Breast epithelium (tissue), 4 donors: Measurements from ENCODE around the gene GCG. TPM values are rescaled to one million over a fixed set of nuclear protein-coding genes. Genes with fewer than 3 reads are reported as not detected.

Experiments
- DNase-seq, 2 donors: peaks; one replicate each; pipeline ENCODE4 v3.0.0-alpha.2; 2019; ENCODE audit warnings: low spot score in 2 of 2
- H3K27ac ChIP-seq, 2 donors: fragments of 200-600 bp; sonication (generic) in 1 of 2; one replicate each; pipeline ENCODE4 v1.5.1; 2016 to 2019; ENCODE audit warnings: mild to moderate bottlenecking in 1 of 2
- H3K27me3 ChIP-seq, 2 donors: fragments of 200-600 bp; sonication (generic) in 1 of 2; one replicate each; pipeline versions ENCODE4 v1.5.1 to v1.6.0; 2017 to 2019; ENCODE audit warnings: control low read depth in 1 of 2, mild to moderate bottlenecking in 1 of 2
- H3K36me3 ChIP-seq: fragments of 200-600 bp; one replicate; pipeline ENCODE4 v1.5.1; 2019
- H3K4me1 ChIP-seq, 2 donors: fragments of 200-600 bp; sonication (generic); one replicate each; pipeline ENCODE4 v1.5.1; 2016 to 2019; ENCODE audit warnings: control low read depth in 1 of 2
- H3K4me3 ChIP-seq, 3 donors: fragments of 200-600 bp; sonication (generic); 1 replicate in 2 of 3; 2 replicates in 1 of 3; pipeline ENCODE4 v1.5.1; 2016 to 2019; ENCODE audit warnings: mild to moderate bottlenecking in 3 of 3, moderate library complexity in 2 of 3
- H3K9me3 ChIP-seq, 2 donors: fragments of 200-600 bp; sonication (generic) in 1 of 2; one replicate each; pipeline ENCODE4 v1.5.1; 2016 to 2019; ENCODE audit warnings: control low read depth in 1 of 2
- POLR2A ChIP-seq: fragments of 450-650 bp; IDR thresholded peaks from one replicate; pipeline ENCODE4 v1.6.1; 2016; ENCODE audit warnings: antibody characterized with exemption, mild to moderate bottlenecking, moderate library complexity
- POLR2AphosphoS5 ChIP-seq, 3 donors: sonication (generic); formaldehyde crosslinking; IDR thresholded peaks; one replicate each; pipeline ENCODE4 v1.6.1; 2017; ENCODE audit warnings: antibody characterized with exemption in 3 of 3
- intact Hi-C: fragments of 100-400 bp; cut with DNase I; formaldehyde crosslinking; loops from one replicate; pipeline ENCODE4 v1.15.1; 2023; ENCODE audit warnings: low total_unique reads
- total RNA-seq, 3 donors: library from RNA; depleted of rRNA; stranded (reverse); fragments of >200 nt; gene quantifications; one replicate each; pipeline ENCODE4 v1.1.0, GENCODE V29; 2016
- TF ChIP-seq, protein P1 (sequence below), 3 donors: fragments of 450-650 bp; IDR thresholded peaks; one replicate each; pipeline ENCODE4 v1.5.1; 2016 to 2017; ENCODE audit warnings: antibody characterized with exemption in 3 of 3, mild to moderate bottlenecking in 3 of 3, moderate library complexity in 3 of 3

GCG gene
- total RNA-seq, 3 donors from 2014 or later = not detected

- Histone ChIP-seq H3K27me3 (no peaks in the 10 kb centered on the region), H3K36me3 (no peaks in the 10 kb centered on the region), H3K9me3 (no peaks in the 10 kb centered on the region), H3K4me1 (no peaks in the 10 kb centered on the region), H3K27ac (no peak overlapping the region), H3K4me3 (no peak overlapping the region)
- intact Hi-C loops = no loop called here
- no peak for TF ChIP-seq POLR2A
- TF ChIP-seq, protein P1, sequence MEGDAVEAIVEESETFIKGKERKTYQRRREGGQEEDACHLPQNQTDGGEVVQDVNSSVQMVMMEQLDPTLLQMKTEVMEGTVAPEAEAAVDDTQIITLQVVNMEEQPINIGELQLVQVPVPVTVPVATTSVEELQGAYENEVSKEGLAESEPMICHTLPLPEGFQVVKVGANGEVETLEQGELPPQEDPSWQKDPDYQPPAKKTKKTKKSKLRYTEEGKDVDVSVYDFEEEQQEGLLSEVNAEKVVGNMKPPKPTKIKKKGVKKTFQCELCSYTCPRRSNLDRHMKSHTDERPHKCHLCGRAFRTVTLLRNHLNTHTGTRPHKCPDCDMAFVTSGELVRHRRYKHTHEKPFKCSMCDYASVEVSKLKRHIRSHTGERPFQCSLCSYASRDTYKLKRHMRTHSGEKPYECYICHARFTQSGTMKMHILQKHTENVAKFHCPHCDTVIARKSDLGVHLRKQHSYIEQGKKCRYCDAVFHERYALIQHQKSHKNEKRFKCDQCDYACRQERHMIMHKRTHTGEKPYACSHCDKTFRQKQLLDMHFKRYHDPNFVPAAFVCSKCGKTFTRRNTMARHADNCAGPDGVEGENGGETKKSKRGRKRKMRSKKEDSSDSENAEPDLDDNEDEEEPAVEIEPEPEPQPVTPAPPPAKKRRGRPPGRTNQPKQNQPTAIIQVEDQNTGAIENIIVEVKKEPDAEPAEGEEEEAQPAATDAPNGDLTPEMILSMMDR (IDR thresholded peaks at IDR 0.05) = no peak
- no peak for TF ChIP-seq POLR2AphosphoS5 (IDR thresholded peaks at IDR 0.05)
- DNase-seq = no peak
Measured at GRCh38 chr2:162182395-162182794, 30.3 kb upstream of the GCG start.

GRCh38 chr2:162177301-162177700 lies 25.3 kb upstream of the GCG start:
- no peaks in the 10 kb centered on the region for H3K36me3 ChIP-seq
- H3K4me1 ChIP-seq = no peaks in the 10 kb centered on the region
- H3K27ac ChIP-seq = no peak overlapping the region
- H3K4me3 ChIP-seq = no peak overlapping the region
- intact Hi-C loops = no loop called here
- TF ChIP-seq POLR2A = no peak
- no peak for TF ChIP-seq POLR2AphosphoS5 (IDR thresholded peaks at IDR 0.05)
- TF ChIP-seq, protein P1 (IDR thresholded peaks at IDR 0.05) = no peak
- no peak for DNase-seq
- no peaks in the 10 kb centered on the region for H3K27me3 ChIP-seq
- H3K9me3 ChIP-seq = no peaks in the 10 kb centered on the region

- no peaks in the 10 kb centered on the region for H3K36me3 ChIP-seq
- no peak overlapping the region for H3K4me3 ChIP-seq
- TF ChIP-seq, protein P1 (IDR thresholded peaks at IDR 0.05) = no peak
- no peak for TF ChIP-seq POLR2A
- TF ChIP-seq POLR2AphosphoS5 (IDR thresholded peaks at IDR 0.05) = no peak
- H3K4me1 ChIP-seq = no peaks in the 10 kb centered on the region
- no peaks in the 10 kb centered on the region for H3K27me3 ChIP-seq
- no peak for DNase-seq
- no peak overlapping the region for H3K27ac ChIP-seq
- intact Hi-C loops = no loop called here
- H3K9me3 ChIP-seq = no peaks in the 10 kb centered on the region
Measured at GRCh38 chr2:162175714-162176113, 23.7 kb upstream of the GCG start.

- Histone ChIP-seq H3K36me3 (no peaks in the 10 kb centered on the region), H3K4me3 (no peak overlapping the region), H3K27ac (no peak overlapping the region), H3K9me3 (no peaks in the 10 kb centered on the region), H3K27me3 (no peaks in the 10 kb centered on the region), H3K4me1 (no peaks in the 10 kb centered on the region)
- DNase-seq = no peak
- TF ChIP-seq, protein P1 (IDR thresholded peaks at IDR 0.05) = no peak
- TF ChIP-seq POLR2AphosphoS5 (IDR thresholded peaks at IDR 0.05) (no peak), POLR2A (no peak)
- intact Hi-C loops = no loop called here
Measured at GRCh38 chr2:162174746-162175145, 22.7 kb upstream of the GCG start.

GRCh38 chr2:162172802-162173370 lies 20.8 kb upstream of the GCG start:
- H3K36me3 ChIP-seq = no peaks in the 10 kb centered on the region
- no peak overlapping the region for H3K4me3 ChIP-seq
- H3K27me3 ChIP-seq = no peaks in the 10 kb centered on the region
- intact Hi-C loops = no loop called here
- H3K27ac ChIP-seq = no peak overlapping the region
- no peak for DNase-seq
- H3K9me3 ChIP-seq = no peaks in the 10 kb centered on the region
- H3K4me1 ChIP-seq = no peaks in the 10 kb centered on the region
- no peak for TF ChIP-seq POLR2A

GRCh38 chr2:162166745-162167144 lies 14.7 kb upstream of the GCG start:
- TF ChIP-seq POLR2AphosphoS5 (IDR thresholded peaks at IDR 0.05) = no peak
- TF ChIP-seq, protein P1 (IDR thresholded peaks at IDR 0.05) = no peak
- no peak for TF ChIP-seq POLR2A
- intact Hi-C loops = no loop called here
- Histone ChIP-seq H3K9me3 (no peaks in the 10 kb centered on the region), H3K36me3 (no peaks in the 10 kb centered on the region), H3K4me1 (no peaks in the 10 kb centered on the region), H3K4me3 (no peak overlapping the region), H3K27ac (no peak overlapping the region), H3K27me3 (no peaks in the 10 kb centered on the region)
- DNase-seq = no peak
